ENCODE results near the gene SPART. TPM values are rescaled to one million over a fixed set of nuclear protein-coding genes. Genes with fewer than 3 reads are reported as not detected.
"Not testable (repeated sequence)": the region's sequence is repeated elsewhere in the genome, so short reads cannot be mapped to it uniquely, and the experiment has no call there.

Gene SPART
- total RNA-seq, 4 donors from 2014 or later: 33.9 to 51.2 (median 38.1) TPM

DNA sequence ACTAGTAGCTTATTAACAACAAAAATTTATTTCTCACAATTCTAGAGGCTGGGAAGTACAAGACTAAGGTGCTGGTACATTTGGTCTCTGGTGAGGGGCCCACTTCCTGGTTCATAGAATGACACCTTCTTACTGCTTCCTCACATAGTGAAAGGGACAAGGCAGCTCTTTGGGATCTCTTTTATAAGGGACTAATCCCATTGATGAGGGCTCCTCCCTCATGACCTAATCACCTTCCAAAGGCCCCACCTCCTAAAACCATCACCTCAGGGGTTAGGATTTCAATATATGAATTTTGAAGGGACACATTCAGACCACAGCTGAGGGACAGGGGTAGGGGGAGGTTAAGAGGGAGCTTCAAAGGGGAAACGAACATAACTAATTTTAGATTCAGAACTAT lies 20.3 kb downstream of the SPART start:
- TF ChIP-seq POLR2A (IDR thresholded peaks at IDR 0.05): no peak
- TF ChIP-seq, protein P1, sequence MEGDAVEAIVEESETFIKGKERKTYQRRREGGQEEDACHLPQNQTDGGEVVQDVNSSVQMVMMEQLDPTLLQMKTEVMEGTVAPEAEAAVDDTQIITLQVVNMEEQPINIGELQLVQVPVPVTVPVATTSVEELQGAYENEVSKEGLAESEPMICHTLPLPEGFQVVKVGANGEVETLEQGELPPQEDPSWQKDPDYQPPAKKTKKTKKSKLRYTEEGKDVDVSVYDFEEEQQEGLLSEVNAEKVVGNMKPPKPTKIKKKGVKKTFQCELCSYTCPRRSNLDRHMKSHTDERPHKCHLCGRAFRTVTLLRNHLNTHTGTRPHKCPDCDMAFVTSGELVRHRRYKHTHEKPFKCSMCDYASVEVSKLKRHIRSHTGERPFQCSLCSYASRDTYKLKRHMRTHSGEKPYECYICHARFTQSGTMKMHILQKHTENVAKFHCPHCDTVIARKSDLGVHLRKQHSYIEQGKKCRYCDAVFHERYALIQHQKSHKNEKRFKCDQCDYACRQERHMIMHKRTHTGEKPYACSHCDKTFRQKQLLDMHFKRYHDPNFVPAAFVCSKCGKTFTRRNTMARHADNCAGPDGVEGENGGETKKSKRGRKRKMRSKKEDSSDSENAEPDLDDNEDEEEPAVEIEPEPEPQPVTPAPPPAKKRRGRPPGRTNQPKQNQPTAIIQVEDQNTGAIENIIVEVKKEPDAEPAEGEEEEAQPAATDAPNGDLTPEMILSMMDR (IDR thresholded peaks at IDR 0.05): no peak
- no peak overlapping the region for H3K4me3 ChIP-seq (ENCODE audit: low read depth, poor library complexity, severe bottlenecking)
- DNase-seq (ENCODE audit: low spot score in 2 of 2): no peak
- intact Hi-C loops (cut with DNase I; ENCODE audit: low total_unique reads): no loop called here
- WGBS, 2 donors: 92% methylated on average over 1 of the region's 1 CpG

DNA sequence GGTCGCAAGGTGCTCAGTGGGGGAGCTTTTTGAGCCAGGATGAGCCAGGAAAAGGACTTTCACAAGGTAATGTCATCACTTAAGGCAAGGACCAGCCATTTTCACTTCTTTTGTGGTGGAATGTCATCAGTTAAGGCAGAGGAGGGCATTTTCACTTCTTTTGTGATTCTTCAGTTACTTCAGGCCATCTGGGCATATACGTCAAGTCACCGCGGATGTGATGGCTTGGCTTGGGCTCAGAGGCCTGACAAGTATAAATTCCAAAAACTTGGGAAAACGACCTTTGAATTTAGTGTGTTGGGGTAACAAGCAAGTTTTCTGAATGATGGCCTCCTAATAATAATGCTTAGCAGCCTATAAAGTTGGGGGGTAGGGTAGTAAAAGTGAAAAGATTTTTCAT lies 21.3 kb downstream of the SPART start:
- H3K4me3 ChIP-seq (ENCODE audit: low read depth, poor library complexity, severe bottlenecking); intact Hi-C loops (cut with DNase I; ENCODE audit: low total_unique reads); DNase-seq (ENCODE audit: low spot score in 2 of 2): not testable (repeated sequence)
- 84 to 90% methylated on average over 5 of the region's 5 CpGs for WGBS, 2 donors

DNA sequence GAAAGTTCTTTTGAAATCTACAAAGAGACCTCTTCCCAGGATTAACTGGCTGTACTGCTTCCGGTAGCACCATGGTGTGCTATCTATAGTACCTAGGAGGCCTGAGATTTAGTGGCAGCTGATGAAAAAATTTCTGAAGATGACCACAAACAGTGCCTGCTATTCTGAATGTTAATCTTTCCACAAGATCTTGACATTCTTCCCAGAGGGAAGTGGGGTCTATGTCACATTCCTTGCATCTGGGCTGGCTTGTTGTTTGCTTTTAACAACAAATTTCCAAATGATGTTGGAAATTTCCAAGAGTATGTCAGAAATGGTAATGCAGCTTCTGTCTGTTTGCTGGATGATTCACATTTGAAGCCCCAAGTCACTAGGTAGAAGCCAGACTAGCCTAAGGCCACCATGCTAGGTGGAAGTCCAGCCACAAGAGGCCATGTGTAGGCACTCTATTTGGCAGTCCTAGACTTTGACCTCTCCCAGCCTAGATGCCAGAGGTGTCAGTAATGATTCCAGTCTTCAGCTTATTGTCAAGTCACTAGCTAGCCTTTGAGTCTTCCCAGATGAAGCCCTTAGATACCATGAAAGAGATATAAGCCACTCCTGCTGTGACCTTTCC lies 22.1 kb downstream of the SPART start:
- no peak for DNase-seq (ENCODE audit: low spot score in 2 of 2)
- TF ChIP-seq POLR2A (IDR thresholded peaks at IDR 0.05): no peak
- TF ChIP-seq, protein P1 (IDR thresholded peaks at IDR 0.05): no peak
- no peak overlapping the region for H3K4me3 ChIP-seq (ENCODE audit: low read depth, poor library complexity, severe bottlenecking)
- WGBS, 2 donors: 90 to 100% methylated on average over 1 of the region's 1 CpG
- intact Hi-C loops (cut with DNase I; ENCODE audit: low total_unique reads): no loop called here

DNA sequence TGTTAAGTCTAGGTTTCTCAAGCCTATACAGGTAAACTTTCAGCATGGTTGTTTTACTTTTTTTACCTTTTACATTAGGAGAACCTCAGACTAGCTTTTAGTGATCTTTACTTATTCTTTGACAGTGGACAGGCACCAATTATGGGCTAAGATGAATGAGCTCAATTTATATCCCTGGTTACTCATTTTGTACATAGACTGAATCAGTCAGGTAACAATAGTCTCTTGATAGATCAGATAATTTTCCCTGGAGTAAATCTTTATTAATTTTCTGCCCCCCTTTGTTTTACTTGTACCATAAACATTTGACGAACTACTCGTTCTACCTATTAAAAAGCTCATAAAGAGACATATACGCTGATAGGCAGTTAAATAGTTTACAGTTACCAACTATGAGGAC lies 22.8 kb downstream of the SPART start:
- no peak for DNase-seq (ENCODE audit: low spot score in 2 of 2)
- WGBS, 2 donors: 91 to 95% methylated on average over 3 of the region's 3 CpGs
- intact Hi-C loops (cut with DNase I; ENCODE audit: low total_unique reads): no loop called here
- H3K4me3 ChIP-seq (ENCODE audit: low read depth, poor library complexity, severe bottlenecking): no peak overlapping the region
- no peak for TF ChIP-seq POLR2A (IDR thresholded peaks at IDR 0.05)
- TF ChIP-seq, protein P1 (IDR thresholded peaks at IDR 0.05): no peak

DNA sequence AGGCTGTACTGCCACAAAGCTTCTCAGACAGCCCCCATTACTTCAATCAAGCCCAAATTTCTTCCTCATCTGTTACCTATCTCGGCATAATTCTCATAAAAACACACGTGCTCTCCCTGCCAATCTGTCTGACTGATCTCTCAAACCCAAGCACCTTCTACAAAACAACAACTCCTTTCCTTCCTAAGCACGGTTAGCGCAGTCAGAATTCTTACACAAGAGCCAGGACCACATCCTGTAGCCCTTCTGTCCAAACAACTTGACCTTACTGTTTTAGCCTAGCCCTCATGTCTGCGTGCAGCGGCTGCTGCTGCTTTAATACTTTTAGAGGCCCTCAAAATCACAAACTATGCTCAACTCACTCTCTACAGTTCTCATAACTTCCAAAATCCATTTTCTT lies 26.4 kb downstream of the SPART start:
- WGBS, 2 donors: 73 to 88% methylated on average over 6 of the region's 6 CpGs
- intact Hi-C loops (cut with DNase I; ENCODE audit: low total_unique reads); H3K4me3 ChIP-seq (ENCODE audit: low read depth, poor library complexity, severe bottlenecking); DNase-seq (ENCODE audit: low spot score in 2 of 2): not testable (repeated sequence)

DNA sequence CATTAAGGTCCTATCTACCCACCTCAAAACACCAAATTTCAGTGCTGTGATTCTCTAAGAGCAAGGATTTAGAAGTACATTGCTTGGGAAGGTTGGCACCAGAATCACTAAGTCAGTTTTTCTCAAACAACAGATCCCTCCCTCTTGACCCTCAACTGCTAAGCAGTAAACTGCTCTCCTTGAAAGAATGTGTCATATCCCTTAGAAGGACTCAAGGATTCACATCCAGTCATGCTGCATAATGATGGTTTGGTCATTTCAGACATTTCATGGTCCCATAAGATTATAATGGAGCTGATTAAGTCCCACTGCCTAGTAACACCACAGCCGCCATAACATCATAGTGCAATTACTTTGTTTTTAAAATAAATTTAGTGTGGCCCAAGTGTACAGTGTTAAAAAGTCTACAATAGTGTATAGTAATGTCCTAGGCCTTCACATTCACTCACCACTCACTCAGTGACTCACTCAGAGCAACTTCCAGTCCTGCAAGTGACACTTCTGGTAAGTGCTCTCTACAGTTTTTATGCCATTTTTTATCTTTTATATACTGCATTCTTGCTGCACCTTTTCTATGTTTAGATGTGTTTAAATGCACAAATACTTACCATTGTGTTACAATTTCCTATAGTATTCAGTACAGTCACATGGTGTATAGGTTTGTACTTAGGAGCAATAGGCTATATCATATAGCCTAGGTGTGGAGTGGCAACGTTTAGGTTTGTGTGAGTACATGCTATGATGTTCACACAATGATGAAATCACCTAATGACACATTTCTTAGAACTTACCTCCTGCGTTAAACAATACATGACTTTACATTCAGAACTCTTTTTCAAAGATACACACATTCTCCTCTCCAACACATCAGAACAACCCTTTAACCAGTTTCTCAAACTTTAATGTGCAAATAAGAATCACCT lies 32.9 kb downstream of the SPART start:
- TF ChIP-seq POLR2A (IDR thresholded peaks at IDR 0.05): no peak
- TF ChIP-seq, protein P1 (IDR thresholded peaks at IDR 0.05): no peak
- WGBS, 2 donors: 74 to 83% methylated on average over 3 of the region's 3 CpGs
- intact Hi-C loops (cut with DNase I; ENCODE audit: low total_unique reads): no loop called here
- H3K4me3 ChIP-seq (ENCODE audit: low read depth, poor library complexity, severe bottlenecking): no peak overlapping the region
- DNase-seq (ENCODE audit: low spot score in 2 of 2): no peak
